Stromal cell of bone marrow (primary cell): ENCODE results near the gene KCNG1.

Experiments
- DNase-seq: peaks from one replicate; pipeline ENCODE4 v3.0.0-alpha.2; 2012; ENCODE audit warnings: low read depth

The KCNG1 gene

DNA sequence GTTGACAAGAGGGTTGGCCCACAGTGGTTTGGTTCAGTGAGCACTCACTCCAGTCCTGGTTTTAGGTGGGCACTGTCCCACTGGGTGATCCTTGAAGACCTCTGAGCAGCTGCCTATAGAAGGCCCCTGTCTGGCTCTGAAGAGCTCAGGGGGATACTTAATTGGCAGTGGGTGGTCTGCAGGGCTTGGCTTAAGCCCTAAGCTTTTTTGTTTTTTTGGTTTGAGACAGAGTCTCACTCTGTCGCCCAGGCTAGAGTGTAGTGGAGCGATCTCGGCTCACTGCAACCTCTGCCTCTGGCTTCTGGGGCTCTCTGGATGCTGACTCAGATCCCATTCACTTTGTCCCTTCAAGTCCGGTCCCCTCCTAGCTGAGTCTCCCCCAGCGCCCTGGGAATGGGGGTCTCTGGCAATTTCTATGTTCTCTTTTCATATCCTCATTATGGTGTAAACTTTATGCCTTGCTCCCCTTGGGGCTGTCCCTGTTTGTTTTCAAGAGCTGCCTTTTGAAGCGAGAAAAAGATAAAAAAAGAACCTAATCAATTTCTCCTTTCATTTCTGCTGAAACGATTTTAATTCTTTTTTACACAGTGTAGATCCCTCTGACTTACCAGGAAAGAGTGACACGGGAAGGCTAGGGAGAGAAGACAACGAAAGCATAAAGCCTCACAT is 12.2 kb upstream of the KCNG1 start:
- DNase-seq = no peak

DNA sequence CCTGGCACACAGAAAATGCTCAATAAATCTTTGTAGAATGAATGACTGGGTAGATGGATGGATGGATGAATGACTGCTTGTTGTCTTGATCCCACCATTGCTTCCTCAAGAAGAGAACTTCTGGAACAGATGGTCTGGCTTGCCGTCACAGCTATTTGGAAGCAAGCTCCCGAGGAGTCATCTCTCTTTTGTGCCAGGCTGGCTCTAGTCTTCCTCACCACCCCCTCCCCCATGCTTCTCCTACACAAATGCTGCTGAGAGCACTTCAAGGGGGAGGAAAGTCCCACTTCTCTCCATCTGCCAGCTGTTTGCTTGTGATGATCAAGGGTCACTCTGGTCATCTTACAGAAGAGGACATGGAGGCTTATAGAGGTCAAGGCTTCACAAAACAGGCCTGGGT is 11.6 kb upstream of the KCNG1 start:
- no peak for DNase-seq

DNA sequence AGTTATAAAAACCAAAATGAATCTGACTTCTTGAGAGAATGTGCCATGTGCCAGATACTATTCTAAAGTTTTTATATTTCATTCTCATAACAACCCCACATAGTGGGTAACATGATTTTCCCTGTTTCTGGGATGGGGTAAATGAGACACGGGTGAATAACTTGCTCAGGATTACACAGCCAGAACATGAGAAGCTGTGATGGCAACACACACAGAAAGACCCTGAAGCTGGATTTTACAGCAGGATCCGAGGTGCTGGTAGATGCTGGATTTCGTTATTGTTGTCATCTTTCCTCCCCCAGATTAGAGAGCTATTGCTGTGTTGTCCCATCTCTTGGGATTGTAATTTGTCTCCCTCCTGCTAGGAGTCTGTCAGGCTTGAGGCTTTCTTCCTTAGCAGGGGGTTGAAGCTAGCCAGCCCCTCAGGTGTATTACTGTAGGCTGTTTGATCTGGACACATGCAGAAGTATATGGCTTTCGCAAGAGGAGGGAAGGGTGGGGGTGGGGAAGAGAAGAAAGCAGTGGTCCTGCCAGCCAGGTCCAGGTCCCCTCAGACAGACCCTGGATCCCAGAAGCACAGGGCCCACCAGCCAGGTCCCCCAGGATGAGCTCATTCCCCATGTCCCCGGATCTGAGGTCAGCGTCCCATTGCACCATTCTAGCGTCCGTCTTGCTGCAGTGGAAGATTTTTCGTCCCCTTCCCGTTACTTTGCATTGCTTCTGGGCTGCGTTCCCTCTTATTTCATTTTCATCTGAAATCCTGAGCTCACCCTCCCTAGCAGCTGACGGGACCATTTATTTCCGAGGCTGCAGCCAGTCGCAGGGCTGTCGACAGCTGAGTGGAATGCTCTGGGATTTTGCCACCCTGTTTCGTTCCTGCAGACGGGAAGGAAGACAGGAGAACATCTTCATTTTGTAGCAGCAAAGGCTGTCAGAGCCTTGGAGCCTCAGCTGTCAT is 7.3 kb upstream of the KCNG1 start:
- no peak for DNase-seq

DNA sequence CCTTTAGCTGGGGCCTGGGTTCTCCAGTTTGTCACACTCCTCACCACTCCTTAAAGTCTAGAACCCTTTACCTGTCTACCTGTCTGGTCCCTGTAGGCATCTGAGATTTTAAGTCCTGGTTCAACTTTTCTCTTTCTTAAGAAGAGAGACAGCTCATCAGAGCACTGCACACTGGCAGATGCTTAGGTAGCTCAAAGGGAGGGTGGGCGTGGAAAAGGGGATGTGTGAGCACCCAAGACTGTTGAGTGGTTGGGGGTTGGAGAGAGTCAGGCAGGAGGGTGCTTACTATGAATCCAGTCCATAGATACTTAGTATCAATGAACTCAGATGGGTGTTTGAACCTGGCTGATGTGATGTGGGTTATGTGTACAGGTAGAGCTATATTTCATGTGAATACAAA is 6.6 kb upstream of the KCNG1 start:
- no peak for DNase-seq

DNA sequence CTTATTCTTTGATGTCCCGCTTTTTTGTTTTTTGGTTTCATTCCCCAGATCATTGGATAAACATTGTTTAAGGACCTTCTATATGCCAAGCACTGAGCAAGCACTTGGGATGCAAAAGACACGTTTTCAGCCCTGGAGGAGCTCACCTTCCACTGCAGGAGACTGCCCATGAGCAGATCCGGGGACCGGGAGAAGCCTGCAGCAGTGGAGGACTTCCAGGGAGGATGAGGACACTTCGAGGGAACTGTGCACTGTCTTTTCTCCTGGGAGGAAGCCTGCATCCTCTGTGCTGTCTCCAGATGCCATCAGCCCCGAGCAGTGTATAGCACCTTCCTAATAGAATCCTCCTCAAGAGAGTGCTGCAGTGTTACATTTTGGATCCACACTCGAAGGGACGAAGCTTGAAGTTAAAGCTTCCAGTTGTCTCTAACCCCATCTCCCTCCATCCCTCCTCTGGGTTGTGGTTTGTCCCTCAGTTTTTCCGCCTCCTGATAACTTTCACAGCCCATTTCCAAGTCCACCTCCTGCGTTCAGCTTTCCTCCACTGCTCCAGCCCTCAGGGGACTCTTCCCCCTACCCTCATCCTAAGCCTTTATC is 5.8 kb upstream of the KCNG1 start:
- DNase-seq = no peak

DNA sequence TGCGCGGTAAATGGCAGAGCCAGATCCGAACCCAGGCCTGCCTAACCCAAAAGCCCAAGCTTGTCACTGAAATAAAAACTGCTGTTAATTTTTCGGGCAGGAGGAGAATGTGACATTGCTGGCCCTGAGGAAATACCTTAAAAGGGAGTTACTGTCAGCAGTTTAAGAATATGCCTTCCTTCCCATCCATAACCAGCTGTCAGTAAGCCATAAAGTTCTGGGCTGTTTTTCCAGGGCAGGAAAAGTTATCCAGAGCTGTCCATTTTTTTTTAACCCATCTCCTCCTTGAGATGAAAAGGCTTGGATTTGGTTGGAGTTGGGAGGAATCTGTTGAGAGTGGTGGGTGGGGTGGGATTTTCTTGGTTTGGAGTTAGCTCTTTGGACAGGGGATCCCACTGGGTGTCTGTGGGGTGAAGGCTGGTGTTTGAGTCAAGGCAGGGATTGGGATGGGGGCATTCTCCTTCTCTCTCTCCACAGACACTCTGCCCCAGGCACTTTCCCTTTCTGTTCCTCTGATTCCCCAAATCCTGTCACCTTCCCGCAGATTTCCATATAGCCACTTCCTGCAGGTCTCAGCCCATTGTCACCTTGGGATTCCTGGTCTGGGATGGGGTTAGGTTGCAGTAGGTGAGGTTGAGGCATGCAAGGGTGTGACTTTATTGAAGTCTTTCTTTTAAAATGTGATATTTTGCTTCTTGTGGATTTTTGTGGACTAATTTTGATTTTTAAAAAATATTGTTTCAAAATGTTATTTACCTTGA is 4.3 kb upstream of the KCNG1 start:
- DNase-seq = no peak

DNA sequence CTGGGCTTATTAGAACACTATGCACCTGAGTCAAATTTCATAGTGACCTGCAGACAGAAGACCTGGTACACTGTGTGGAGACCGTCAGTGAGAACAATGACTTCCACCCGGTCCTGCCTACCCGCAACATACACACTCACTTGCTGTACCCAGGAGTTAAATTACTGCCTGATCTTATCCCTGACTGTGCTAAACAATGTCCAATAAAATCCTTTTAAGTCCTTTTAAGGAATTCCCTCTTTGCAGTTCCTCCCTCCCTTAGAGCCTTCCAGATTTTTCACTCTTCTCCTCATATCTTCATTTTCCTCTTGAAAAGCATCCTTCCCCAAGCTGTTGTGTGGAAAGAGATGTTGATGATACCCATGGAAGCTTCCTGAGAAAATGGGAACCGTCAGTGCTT is 3.4 kb upstream of the KCNG1 start:
- no peak for DNase-seq

DNA sequence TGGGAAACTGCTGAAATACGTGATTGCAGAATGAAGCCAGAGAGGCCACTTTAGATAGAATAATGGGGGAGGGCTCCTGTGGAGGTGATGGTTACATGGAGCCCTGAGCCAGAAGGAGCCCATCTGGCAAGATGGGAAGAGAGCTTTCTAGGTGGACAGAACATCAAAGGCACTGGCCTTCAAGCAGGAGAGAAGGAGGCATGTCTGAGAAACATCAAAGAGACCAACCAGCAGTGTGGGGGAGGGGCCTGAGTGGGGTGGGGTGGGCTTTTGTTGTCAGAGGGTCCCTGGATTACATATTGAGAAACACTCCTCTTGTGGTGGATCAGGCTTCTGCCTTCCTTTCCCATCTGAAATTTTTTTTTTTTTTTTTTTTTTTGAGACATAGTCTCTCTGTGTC is 1.9 kb upstream of the KCNG1 start:
- DNase-seq = no peak

DNA sequence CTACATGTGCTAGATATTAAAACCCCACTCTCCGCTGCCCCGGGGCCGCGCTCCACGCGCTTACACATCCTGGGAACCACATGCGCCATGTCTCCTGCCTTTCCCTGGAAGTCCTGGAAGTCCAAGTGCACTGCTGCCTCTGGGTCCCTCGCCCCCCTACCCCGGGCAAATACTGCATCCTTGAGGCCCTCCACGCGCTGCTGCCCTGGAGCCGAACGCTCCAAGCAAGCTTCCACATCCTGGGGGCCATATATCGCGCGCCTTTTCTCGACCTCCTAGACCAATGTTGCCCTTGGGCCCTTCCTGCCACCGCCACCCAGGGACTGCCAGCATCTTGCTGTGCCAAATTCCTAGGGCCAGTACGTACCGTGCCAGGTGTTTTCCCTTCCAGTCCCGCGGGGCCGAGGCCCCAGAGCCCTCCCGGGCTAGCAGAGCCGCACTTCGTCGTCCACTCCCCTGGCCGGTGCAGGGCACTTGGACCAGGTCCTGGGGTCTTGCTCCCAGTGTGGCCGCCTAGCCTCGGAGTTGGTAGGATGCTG is 779 bp upstream of the KCNG1 start:
- DNase-seq = no peak

DNA sequence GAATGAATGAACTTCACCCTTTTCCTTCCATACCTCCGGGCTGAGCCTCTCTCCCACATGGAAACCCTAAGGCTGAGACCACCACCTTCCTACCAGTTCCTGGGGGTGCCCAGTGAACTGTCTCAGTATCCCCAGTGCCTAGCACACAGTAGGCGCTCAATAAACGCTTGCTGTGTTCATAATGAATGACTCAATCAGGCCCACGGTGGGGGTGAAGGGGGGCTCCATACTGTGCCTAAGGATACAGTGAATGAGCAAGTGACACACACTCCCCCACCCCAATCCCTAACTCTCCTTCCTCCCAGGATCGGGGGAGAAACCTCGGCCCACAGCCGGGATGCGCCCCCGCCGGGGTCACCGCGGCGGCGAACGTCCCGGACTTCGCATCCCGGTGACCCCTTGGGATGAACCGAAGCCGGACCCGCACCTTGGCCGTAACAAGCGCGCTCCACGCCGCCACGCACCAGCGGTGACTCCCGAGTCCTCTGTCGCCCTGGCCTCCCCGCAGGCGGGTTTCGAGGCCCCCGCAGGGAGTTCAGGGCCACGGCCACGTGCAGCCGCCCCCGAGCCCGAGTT is 592 bp downstream of the KCNG1 start:
- no peak for DNase-seq

DNA sequence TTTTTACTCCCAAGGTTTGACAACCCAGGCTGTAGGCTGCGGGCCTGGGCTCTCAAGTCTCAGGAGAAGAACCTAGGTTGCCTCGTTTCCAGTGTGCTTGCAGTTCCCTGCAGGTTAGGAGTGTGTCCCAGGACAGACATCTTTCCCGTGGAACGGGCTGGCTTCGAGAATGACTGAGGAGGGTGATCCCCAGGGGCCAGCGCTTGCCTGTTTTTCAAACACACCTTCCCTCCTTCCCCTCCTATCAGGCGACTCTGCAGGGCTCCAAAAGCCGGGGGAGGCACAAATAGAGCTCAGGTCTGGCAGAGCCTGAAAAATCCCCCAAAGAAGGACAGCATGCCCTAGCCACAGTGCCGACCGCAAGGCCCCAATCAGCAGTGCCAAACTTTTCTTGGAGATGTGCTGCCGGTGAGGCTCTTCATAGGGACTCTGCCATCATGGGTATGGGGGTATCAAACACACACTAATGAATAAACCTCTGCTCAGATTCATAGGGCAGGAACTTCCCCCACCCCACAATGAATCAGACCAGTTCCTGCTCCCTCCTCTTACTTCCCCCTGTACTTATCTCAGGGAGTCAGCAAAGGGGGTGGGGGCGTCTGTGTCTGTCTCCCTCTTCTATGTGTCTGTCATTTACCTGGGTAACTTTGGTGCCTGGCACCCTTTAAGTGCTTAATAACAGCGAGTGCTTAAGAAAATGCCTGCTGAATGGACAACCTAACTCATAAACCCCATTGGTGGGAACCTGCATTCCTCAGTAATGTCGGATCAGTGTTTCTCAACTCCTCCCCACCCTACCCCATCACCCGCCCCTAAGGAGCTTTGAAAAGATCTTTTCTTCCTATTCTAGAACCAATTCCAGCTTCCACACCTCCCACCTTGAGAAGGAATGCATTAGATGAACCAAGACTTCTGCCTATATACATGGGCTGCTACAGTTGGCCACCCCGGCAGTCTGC is 1.6 kb downstream of the KCNG1 start:
- no peak for DNase-seq

DNA sequence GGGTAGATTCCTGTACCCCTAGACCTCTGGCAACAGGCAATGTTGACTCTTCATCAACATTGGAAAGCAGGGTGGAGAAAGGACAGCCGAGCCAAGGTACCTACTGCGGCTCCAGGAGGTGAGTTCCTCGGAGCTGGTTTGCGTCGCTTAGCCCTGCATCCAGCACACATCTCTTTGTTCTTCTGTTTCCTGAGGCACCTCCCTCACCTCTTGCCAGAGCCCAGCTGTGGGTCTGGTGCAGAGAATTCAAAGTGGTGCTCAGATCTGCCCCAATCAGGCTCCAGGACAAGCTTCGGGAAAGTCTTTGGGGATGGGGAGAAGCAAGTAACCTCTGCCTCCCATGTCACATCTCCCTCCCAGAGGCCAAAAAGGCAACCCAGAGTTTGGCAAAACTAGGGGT is 2.2 kb downstream of the KCNG1 start:
- no peak for DNase-seq

DNA sequence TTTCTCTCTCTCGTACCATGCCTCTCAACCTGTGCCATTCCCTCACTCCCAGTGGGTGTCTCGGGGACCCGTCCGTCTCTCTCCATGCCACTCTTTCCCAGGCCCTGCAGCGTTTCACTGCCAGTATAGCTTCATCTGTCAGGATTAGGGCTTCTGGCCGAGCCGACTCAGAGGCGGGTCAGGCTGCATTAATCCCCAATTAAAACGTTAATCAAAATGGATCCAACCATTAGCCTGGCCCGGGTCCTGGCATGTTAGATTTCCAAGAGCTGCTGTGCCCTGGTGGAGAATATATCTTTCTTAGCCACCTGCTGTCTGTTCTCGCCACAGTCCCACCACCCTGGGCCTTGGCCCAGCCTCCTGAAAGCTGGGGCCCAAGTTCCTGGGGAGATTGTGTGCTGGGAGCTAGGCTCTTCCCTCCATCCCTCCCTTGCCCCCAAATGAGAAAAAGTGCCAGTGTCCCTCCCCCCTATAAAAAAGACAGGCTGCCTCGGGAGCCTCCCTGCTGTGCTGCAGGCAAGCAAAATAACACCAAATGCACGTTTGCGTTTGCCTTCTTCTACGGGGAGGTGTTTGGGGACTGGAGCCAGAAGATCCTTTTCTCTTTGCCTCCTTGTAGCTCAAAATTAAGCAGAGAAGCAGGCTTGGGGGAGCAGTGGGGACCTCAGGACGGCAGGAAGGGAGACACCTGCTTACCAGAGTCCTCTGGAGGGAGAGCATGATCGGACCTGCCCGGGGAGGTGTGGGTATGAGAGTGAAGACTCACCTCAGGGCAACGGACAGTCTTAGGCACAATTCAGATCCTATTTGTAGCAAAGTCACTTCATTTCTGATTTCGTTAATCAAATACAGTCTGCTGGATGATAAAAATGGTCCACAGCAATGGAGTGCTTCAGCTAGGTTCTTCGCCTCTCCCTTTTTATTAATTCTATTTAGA is 3.0 kb downstream of the KCNG1 start:
- no peak for DNase-seq

DNA sequence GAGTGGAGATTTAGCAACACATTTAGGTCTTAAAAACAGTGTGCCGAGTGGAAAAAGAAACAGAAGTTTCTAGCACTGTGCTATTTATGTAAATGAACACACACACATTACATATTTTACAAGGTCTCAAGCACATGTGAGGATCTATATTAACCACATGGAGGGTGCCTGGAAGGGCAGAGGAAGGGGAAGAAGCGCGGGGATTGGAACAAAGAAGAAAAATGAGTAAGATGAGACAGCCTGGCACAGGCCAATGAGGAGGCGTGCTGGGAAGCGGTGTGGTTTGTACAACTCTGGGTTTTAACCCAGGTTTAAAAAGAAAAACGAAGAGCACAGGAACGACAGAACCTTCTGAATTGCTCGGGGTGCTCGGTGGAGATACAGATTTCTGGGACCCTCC is 5.7 kb downstream of the KCNG1 start:
- no peak for DNase-seq

DNA sequence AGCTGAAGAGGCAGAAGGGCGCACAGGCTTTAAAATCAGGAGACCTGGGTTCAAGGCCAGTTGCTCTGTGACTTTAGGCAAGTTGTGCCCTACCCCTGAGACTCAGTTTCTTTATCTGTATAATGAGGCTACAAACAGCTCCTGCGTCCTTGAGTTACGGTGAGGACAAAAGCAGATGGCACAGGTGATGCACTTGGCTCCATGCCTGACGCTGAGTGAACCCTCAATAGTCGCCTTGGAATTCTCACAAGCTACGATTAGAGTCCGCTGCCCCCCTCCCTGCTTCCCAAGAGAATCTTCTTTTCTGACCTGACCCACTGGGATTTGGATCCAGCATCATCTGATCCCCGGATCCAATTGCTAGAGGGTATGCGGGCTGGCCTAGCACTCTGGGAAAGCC is 6.4 kb downstream of the KCNG1 start:
- DNase-seq = no peak

DNA sequence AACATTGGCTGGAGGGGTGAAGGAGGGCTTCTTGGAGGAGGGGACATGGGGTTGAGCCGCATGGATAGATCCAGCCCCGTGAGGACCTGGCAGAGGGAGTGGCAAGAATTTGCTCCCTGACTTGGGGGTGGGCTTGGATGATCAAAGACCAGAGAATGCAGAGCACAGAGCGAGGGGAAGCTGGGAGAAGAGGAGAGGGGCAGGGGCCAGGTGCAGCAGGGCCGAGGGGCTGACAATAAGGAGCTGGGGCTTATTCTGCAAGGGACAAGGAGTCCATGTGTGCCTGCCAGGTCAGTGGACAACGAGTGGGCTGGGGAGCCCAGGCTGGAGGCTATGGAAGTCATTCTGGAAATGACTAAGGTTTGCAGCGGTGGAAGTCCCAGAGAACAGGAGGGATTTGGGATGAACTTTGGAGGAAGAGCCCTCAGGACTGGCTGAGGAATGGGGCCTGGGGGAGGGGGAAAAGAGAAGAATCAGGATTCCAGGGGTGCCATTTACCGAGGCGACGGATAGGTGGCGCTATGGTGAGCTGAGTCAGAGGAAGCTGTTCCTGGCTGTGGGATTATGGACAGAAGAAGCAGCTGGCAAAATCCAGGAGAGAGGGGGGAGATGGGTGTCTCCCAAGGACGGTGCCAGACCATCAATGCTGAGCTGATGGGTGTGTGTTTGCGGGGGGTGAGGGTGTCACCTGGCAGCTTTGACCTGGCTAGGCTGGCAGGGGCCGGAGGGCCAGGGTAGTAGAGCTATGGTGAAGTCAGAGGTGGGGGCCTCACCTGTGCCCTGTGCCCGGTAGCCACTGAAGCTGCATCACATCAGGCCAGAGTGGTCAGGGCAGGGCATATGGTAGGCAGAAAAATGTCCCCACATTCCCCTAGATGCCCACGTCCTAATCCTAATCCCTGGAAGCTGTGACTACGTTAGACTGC is 7.8 kb downstream of the KCNG1 start:
- DNase-seq = no peak

DNA sequence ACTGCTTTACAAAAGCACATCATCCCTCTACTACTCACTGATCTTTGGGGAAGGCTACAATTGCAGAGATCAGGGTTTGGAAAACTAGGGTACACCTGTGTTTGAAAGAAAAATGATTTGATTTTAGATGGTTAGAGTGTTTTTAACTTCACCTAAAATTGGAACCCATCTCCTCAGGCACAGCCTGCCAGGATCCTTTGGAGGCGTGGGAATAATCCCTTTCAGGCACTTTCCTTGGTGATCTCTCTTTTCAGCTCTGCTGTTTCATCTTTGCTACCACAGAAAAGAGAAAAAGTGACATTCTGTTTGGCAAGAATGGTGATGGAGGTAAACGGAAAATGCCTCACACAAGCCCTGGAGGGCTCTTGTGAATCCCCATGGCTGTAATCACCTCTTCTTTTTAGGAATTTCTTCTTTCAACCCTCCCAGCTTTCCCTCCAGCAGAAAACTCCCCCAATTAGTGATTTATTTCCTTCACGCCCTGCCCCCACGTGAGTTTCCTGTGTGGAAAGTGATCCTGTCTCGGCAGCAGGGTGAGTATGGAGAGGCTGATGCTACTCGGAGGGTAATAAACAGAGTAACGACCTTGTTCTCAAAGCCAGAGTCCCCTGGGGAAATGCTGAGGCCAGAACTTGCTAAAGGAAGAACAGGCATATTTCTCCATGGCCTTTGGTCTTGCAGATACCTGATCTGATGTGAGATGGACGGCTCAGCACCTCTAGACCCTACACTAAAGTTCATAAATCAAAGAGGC is 9.2 kb downstream of the KCNG1 start:
- no peak for DNase-seq

DNA sequence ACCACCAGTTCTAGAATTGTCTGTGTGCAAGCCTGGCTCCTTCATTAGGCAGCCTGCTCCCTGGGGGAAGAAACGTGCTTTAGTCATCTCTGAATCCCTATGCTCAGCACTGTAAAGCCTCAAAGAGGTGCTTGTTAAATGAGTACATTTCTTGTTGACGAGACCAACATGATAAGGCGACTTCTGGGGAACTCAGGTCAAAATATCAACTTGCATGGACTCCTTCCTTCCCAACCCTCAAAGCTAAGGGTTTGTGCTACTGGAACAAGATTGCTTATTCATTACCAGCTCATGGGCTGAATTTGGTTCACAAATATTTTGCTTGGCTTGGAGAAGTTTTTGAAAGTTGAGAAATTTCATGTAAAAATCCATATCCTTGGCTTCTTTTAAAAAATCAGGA is 10.6 kb downstream of the KCNG1 start:
- DNase-seq = peak; percentile 33
